Osteocyte (in vitro differentiated cells): ENCODE results near the gene BANF1. TPM values are rescaled to one million over a fixed set of nuclear protein-coding genes. Genes with fewer than 3 reads are reported as not detected.

Experiments used
- DNase-seq: peaks from one replicate; pipeline ENCODE4 v3.0.0; 2021; ENCODE audit warnings: mixed read lengths; ENCODE audit not compliant: unreplicated experiment; ENCODE audit errors: extremely low spot score
- H3K27ac Mint-ChIP-seq: one replicate; pipeline ENCODE4 v1.8.0; 2021; ENCODE audit warnings: mild to moderate bottlenecking, mixed read lengths; ENCODE audit not compliant: unreplicated experiment
- H3K27me3 Mint-ChIP-seq: one replicate; pipeline ENCODE4 v1.8.0; 2021; ENCODE audit warnings: mixed read lengths; ENCODE audit not compliant: unreplicated experiment
- H3K36me3 Mint-ChIP-seq: one replicate; pipeline ENCODE4 v1.8.0; 2021; ENCODE audit warnings: mixed read lengths; ENCODE audit not compliant: unreplicated experiment
- H3K4me1 Mint-ChIP-seq: one replicate; pipeline ENCODE4 v1.8.0; 2021; ENCODE audit warnings: mixed read lengths; ENCODE audit not compliant: unreplicated experiment
- H3K4me3 Mint-ChIP-seq: one replicate; pipeline ENCODE4 v1.8.0; 2021; ENCODE audit warnings: mild to moderate bottlenecking, moderate library complexity, mixed read lengths; ENCODE audit not compliant: unreplicated experiment
- H3K9me3 Mint-ChIP-seq: one replicate; pipeline ENCODE4 v1.8.0; 2021; ENCODE audit warnings: mixed read lengths; ENCODE audit not compliant: unreplicated experiment
- long read RNA-seq: library from polyadenylated mRNA; unstranded; transcript quantifications from one replicate; pipeline ENCODE4 v2.0.0, GENCODE V29; 2021
- total RNA-seq: library from RNA; stranded (reverse); gene quantifications from 2 replicates; pipeline ENCODE4 v1.2.1, GENCODE V29; 2021
- TF ChIP-seq, protein P1 (sequence below): fragments of 200-600 bp; sonication (generic); IDR thresholded peaks from 2 replicates; pipeline ENCODE4 v1.5.0; 2021; ENCODE audit warnings: antibody characterized with exemption, mild to moderate bottlenecking, moderate library complexity

BANF1 gene, protein sequence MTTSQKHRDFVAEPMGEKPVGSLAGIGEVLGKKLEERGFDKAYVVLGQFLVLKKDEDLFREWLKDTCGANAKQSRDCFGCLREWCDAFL
- 207 and 216 TPM in 2 replicates for total RNA-seq
- long read RNA-seq, transcript BANF1-201 (3 exons, 1,155 nt): major isoform, 34 of 41 reads
- long read RNA-seq, partial matches to known transcripts: 0 of 41 reads
- long read RNA-seq, other reads (novel, unspliced or antisense): 2 of 41 reads

- TF ChIP-seq, protein P1, sequence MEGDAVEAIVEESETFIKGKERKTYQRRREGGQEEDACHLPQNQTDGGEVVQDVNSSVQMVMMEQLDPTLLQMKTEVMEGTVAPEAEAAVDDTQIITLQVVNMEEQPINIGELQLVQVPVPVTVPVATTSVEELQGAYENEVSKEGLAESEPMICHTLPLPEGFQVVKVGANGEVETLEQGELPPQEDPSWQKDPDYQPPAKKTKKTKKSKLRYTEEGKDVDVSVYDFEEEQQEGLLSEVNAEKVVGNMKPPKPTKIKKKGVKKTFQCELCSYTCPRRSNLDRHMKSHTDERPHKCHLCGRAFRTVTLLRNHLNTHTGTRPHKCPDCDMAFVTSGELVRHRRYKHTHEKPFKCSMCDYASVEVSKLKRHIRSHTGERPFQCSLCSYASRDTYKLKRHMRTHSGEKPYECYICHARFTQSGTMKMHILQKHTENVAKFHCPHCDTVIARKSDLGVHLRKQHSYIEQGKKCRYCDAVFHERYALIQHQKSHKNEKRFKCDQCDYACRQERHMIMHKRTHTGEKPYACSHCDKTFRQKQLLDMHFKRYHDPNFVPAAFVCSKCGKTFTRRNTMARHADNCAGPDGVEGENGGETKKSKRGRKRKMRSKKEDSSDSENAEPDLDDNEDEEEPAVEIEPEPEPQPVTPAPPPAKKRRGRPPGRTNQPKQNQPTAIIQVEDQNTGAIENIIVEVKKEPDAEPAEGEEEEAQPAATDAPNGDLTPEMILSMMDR: no peak
- DNase-seq: peak; percentile 97
- Mint-ChIP-seq H3K27ac (peak within 1 kb of the TSS; percentile 100), H3K4me1 (peaks cover 29% of the 10 kb centered on the region), H3K27me3 (no peaks in the 10 kb centered on the region), H3K4me3 (peak within 1 kb of the TSS; percentile 96), H3K9me3 (no peaks in the 10 kb centered on the region), H3K36me3 (peaks cover 24% of the 10 kb centered on the region)
These were observed at the start of gene BANF1, which contains the start of gene EIF1AD for GRCh38 chr11:66001942-66002647. BANF1 (plus strand) TSS chr11:66002503; CDS start chr11:66003251, 748 bp downstream. EIF1AD (minus strand) TSS chr11:66002157; CDS start chr11:66000389, 1,768 bp downstream.

DNA sequence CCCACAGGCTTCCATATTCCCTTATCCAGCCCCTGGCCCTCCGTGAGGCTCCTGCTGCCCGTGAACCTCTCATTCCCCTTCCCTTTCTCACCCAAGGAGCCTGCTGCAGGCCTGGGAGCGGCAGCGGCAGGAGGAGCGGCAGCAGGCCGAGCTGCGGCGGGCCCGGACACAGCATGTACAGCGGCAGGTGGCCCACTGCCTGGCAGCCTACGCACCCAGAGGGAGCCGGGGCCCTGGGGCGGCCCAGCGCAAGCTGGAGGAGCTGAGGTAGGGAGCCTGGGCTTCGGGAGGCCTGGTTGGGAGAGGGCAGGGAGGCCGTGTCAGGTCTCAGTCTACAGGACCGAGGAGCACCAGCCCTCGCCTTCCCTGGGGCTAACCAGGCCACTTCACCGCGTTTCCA lies 48.8 kb upstream of the BANF1 start:
- Mint-ChIP-seq H3K27ac (no peak overlapping the region), H3K9me3 (no peaks in the 10 kb centered on the region), H3K4me3 (no peak overlapping the region), H3K4me1 (no peaks in the 10 kb centered on the region), H3K27me3 (peaks cover 16% of the 10 kb centered on the region), H3K36me3 (no peaks in the 10 kb centered on the region)
- TF ChIP-seq, protein P1: no peak
- DNase-seq: no peak

- Mint-ChIP-seq H3K4me3 (no peak overlapping the region), H3K27ac (no peak overlapping the region), H3K9me3 (no peaks in the 10 kb centered on the region), H3K36me3 (no peaks in the 10 kb centered on the region), H3K4me1 (no peaks in the 10 kb centered on the region), H3K27me3 (peaks cover 14% of the 10 kb centered on the region)
- no peak for DNase-seq
- TF ChIP-seq, protein P1: no peak
These were observed 47.5 kb upstream of the BANF1 start for GRCh38 chr11:65954771-65955170.

DNA sequence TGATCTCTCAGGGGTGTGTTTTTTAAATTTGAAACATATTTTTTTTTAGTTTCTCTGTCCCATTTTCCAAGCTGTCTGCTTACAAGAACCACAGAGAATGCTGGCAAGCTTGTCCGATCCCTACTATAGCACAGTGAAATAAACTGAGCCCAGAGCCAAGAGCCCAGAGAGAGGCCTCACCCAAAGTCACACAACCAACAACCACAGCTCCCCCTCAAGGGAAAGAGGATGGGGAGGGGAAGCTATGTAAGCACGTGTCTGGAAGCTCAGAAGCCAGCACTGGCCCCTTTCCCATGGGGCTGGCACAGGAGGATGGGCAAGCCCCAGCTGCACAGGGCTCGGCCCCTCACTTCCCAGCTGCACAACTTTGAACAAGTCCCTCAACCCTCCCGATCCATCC lies 44.0 kb upstream of the BANF1 start:
- Mint-ChIP-seq H3K4me3 (no peak overlapping the region), H3K27ac (no peak overlapping the region), H3K36me3 (peaks cover 2% of the 10 kb centered on the region), H3K9me3 (no peaks in the 10 kb centered on the region), H3K27me3 (peaks cover 2% of the 10 kb centered on the region), H3K4me1 (peaks cover 20% of the 10 kb centered on the region)
- TF ChIP-seq, protein P1: no peak
- no peak for DNase-seq

- Mint-ChIP-seq H3K27ac (no peak overlapping the region), H3K36me3 (peaks cover 2% of the 10 kb centered on the region), H3K4me1 (peaks cover 23% of the 10 kb centered on the region), H3K9me3 (no peaks in the 10 kb centered on the region), H3K4me3 (no peak overlapping the region), H3K27me3 (peaks cover 2% of the 10 kb centered on the region)
- DNase-seq: no peak
- TF ChIP-seq, protein P1: no peak
These were observed 43.4 kb upstream of the BANF1 start for GRCh38 chr11:65958774-65959420.
